Astrocyte of the hippocampus (primary cell): Measurements from ENCODE around the gene PHRF1.
A peak's percentile ranks its signal among the peaks of the same experiment; 100 is the strongest.

Experiments used
- DNase-seq: peaks from one replicate; pipeline ENCODE4 v3.0.0; 2011; ENCODE audit warnings: low read depth, low spot score

PHRF1 gene

GRCh38 chr11:537622-538430, 38.4 kb upstream of the PHRF1 start:
- no peak for DNase-seq

- DNase-seq = no peak
These were observed 37.7 kb upstream of the PHRF1 start for GRCh38 chr11:538431-539051.

- DNase-seq = no peak
These were observed 36.2 kb upstream of the PHRF1 start for GRCh38 chr11:539971-540481.

GRCh38 chr11:540583-541432, 35.5 kb upstream of the PHRF1 start:
- DNase-seq = no peak

GRCh38 chr11:541433-541885, 34.8 kb upstream of the PHRF1 start:
- DNase-seq = no peak

- no peak for DNase-seq
These were observed 31.5 kb upstream of the PHRF1 start for GRCh38 chr11:544817-545166.

GRCh38 chr11:545171-545570, 31.1 kb upstream of the PHRF1 start:
- no peak for DNase-seq

- peak; percentile 36 for DNase-seq
These were observed 27.3 kb upstream of the PHRF1 start for GRCh38 chr11:548700-549603.

- DNase-seq = no peak
These were observed 26.1 kb upstream of the PHRF1 start for GRCh38 chr11:550021-550745.

- no peak for DNase-seq
These were observed 25.6 kb upstream of the PHRF1 start for GRCh38 chr11:550746-551085.

GRCh38 chr11:551131-551530, 25.1 kb upstream of the PHRF1 start:
- DNase-seq = no peak

GRCh38 chr11:551596-551995, 24.7 kb upstream of the PHRF1 start:
- no peak for DNase-seq

GRCh38 chr11:553083-553987, 22.9 kb upstream of the PHRF1 start:
- no peak for DNase-seq

- DNase-seq = no peak
These were observed 22.3 kb upstream of the PHRF1 start for GRCh38 chr11:553988-554340.

- DNase-seq = peak; percentile 76
These were observed 21.6 kb upstream of the PHRF1 start for GRCh38 chr11:554428-555226.

- no peak for DNase-seq
These were observed 21.0 kb upstream of the PHRF1 start for GRCh38 chr11:555227-555779.

GRCh38 chr11:555780-556661, 20.2 kb upstream of the PHRF1 start:
- DNase-seq = peak; percentile 42
